Measurements from ENCODE around the gene PHF20. TPM values are rescaled to one million over a fixed set of nuclear protein-coding genes. Genes with fewer than 3 reads are reported as not detected.

The PHF20 gene
- total RNA-seq, 4 donors from 2014 or later = 16.1 to 92.4 (median 29.3) TPM

Small RNA genes within 50 kb of the gene (small RNA-seq; reads per million reads assigned to genes)
- gene COX7BP2 (0 reads per million in 2 donors), gene HIGD1AP16 (0 reads per million in 2 donors), gene RF00019 (0 reads per million in 2 donors), gene RF00026 (0 reads per million in 2 donors), gene RNU4-40P (0.06 to 0.19 reads per million in 2 donors), gene RNU6-937P (0 reads per million in 2 donors)

Other genes with a start within 250 kb of the PHF20 start
- gene C20orf173, start 242.4 kb upstream of the PHF20 start, total RNA-seq = not detected
- 100 to 1,000 TPM; 183 to 233 (median 201) TPM for gene ERGIC3, start 229.9 kb upstream of the PHF20 start, total RNA-seq
- 10 to 100 TPM in 2 of 4 donors, not detected in 2; 10.7 to 28.1 TPM for gene SPAG4, start 156.2 kb upstream of the PHF20 start, total RNA-seq
- 100 to 1,000 TPM in 3 of 4 donors, 10 to 100 TPM in 1; 84.9 to 201 (median 127) TPM for gene CPNE1, start 107.1 kb upstream of the PHF20 start, total RNA-seq
- 10 to 100 TPM; 21.1 to 38.1 (median 32.3) TPM for gene RBM12, start 107.1 kb upstream of the PHF20 start, total RNA-seq
- 10 to 100 TPM; 29.2 to 62.2 (median 41.4) TPM for gene NFS1, start 72.7 kb upstream of the PHF20 start, total RNA-seq
- gene ROMO1, start 72.6 kb upstream of the PHF20 start, total RNA-seq = 100 to 1,000 TPM; 154 to 259 (median 192) TPM
- 1,000 to 10,000 TPM in 1 of 4 donors, 100 to 1,000 TPM in 3; 347 to 1,133 (median 466) TPM for gene RBM39, start 29.8 kb upstream of the PHF20 start, total RNA-seq
- gene SCAND1, start 182.5 kb downstream of the PHF20 start, total RNA-seq = 100 to 1,000 TPM in 1 of 4 donors, 10 to 100 TPM in 3; 61.1 to 133 (median 83.4) TPM
- 10 to 100 TPM in 1 of 4 donors, 1 to 10 TPM in 3; 4.3 to 17.9 (median 8.6) TPM for gene CNBD2, start 196.6 kb downstream of the PHF20 start, total RNA-seq